Calu3 (cell line): ENCODE results near the gene GPR39. TPM values are rescaled to one million over a fixed set of nuclear protein-coding genes. Genes with fewer than 3 reads are reported as not detected.

Source experiments
- BruUV-seq: library from RNA; stranded (reverse); fragments of 400-500 nt; replicated peaks from 2 replicates; lab custom pipeline; 2021; lab: Mats Ljungman, UMichigan
- CTCF ChIA-PET: fragments of 300-600 bp; sonication (Branson Sonifier 250); formaldehyde crosslinking; loops from one replicate; lab custom pipeline; 2022; ENCODE audit warnings: antibody characterized with exemption; lab: Charles Lee
- DNase-seq: peaks from one replicate; pipeline ENCODE4 v3.0.0; 2022
- H3K27ac Mint-ChIP-seq: one replicate; pipeline ENCODE4 v1.8.0; 2022; ENCODE audit warnings: mixed read lengths; ENCODE audit not compliant: unreplicated experiment
- H3K27me3 Mint-ChIP-seq: one replicate; pipeline ENCODE4 v1.8.0; 2022; ENCODE audit warnings: mixed read lengths; ENCODE audit not compliant: unreplicated experiment
- H3K36me3 Mint-ChIP-seq: one replicate; pipeline ENCODE4 v1.8.0; 2022; ENCODE audit warnings: mild to moderate bottlenecking, moderate library complexity, mixed read lengths; ENCODE audit not compliant: insufficient read depth, unreplicated experiment
- H3K4me1 Mint-ChIP-seq: one replicate; pipeline ENCODE4 v1.8.0; 2022; ENCODE audit warnings: mild to moderate bottlenecking, low read depth, mixed read lengths; ENCODE audit not compliant: unreplicated experiment
- H3K4me3 Mint-ChIP-seq: one replicate; pipeline ENCODE4 v1.8.0; 2022; ENCODE audit warnings: mild to moderate bottlenecking, low read depth, moderate library complexity, mixed read lengths; ENCODE audit not compliant: unreplicated experiment
- H3K9me3 Mint-ChIP-seq: one replicate; pipeline ENCODE4 v1.8.0; 2022; ENCODE audit warnings: low read depth, mixed read lengths; ENCODE audit not compliant: unreplicated experiment
- CTCF ChIP-seq: fragments of 200-600 bp; IDR thresholded peaks from one replicate; pipeline ENCODE4 v1.8.0; 2022; ENCODE audit warnings: antibody characterized with exemption; ENCODE audit not compliant: unreplicated experiment
- intact Hi-C: fragments of 100-400 bp; cut with micrococcal nuclease; formaldehyde crosslinking; loops from one replicate; pipeline ENCODE4 v1.10.0; 2022; ENCODE audit not compliant: unreplicated experiment
- total RNA-seq: library from RNA; stranded (reverse); gene quantifications from 2 replicates; pipeline ENCODE4 v1.2.3, GENCODE V29; 2022

The GPR39 gene
- total RNA-seq, 1 experiment from 2014 or later, result 24.9 TPM

DNA sequence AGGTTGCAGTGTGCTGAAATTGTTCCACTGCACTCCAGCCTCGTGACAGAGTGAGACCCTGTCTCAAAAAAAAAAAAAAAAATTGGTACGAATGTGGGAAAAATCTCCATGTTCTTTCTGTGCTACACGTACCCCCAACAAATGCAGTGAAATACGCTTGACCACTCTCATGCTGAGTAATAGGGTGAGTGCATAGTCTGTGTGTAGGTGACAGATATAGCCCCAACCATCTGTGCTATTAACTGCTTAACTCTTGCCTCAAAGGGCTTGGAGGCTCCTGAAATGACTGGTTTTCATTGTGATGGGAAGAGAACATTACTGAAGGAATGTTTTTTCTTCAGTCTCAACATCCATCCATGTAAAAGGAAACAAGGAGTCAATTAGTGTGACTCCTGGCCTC is 237.7 kb downstream of the GPR39 start:
- Mint-ChIP-seq H3K27ac (no peak overlapping the region), H3K36me3 (peaks cover 8% of the 10 kb centered on the region), H3K4me1 (no peaks in the 10 kb centered on the region), H3K27me3 (no peaks in the 10 kb centered on the region), H3K9me3 (no peaks in the 10 kb centered on the region), H3K4me3 (no peak overlapping the region)
- no peak for TF ChIP-seq CTCF
- CTCF ChIA-PET, result interaction anchor here (0.7 kb wide), 1 partner anchor 678 kb away, joined by 3 read pairs; no protein-coding TSS in a partner anchor
- BruUV-seq, result no TSS peak
- no peak for DNase-seq
- intact Hi-C loops, result no loop called here

GRCh38 chr2:132654968-132655367 is 238.4 kb downstream of the GPR39 start:
- H3K9me3 Mint-ChIP-seq, result no peaks in the 10 kb centered on the region
- BruUV-seq, result no TSS peak

DNA sequence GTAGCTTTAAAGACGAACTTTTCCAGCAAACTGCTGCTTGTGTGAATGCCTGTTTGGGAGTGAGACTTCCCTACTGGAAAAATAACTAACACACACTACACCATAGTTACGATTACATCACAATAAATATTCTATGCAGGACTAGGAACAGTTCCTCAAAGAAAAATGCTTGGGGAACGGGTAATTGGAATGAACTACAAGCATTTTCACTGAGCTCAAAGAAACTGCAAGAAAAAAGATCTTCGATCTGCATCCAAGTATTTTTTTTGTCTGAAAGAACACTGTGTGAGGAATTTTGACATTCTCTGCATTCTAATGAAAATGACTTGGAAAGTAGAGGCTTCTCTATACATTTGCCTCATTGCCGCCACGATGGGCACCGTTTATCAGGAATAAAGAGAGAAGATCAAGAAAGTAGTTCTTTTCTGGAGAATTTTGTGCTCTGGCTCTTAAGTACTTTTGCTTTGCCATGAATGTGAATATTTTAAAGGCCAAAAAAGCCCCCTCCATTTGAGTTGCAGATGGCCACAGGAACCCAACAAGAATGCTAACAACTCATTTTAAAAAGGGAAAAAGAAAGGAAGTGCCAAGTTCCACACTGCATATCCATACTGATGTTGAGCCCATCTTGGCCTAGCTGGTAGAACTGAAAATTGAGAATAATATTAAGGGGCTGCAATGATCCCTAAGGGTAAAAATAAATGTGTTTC is 239.8 kb downstream of the GPR39 start:
- peaks cover 8% of the 10 kb centered on the region for H3K36me3 Mint-ChIP-seq
- H3K9me3 Mint-ChIP-seq, result no peaks in the 10 kb centered on the region
- no peaks in the 10 kb centered on the region for H3K4me1 Mint-ChIP-seq
- TF ChIP-seq CTCF, result no peak
- intact Hi-C loops, result no loop called here
- DNase-seq, result no peak
- H3K27me3 Mint-ChIP-seq, result no peaks in the 10 kb centered on the region
- H3K4me3 Mint-ChIP-seq, result no peak overlapping the region
- no TSS peak for BruUV-seq
- no peak overlapping the region for H3K27ac Mint-ChIP-seq
- CTCF ChIA-PET, result interaction anchor here (0.6 kb wide), 1 partner anchor 60 kb away, joined by 3 read pairs; no protein-coding TSS in a partner anchor

More at GRCh38 chr2:132654968-132655367, 238.4 kb downstream of the GPR39 start:
- H3K27ac Mint-ChIP-seq, result no peak overlapping the region
- intact Hi-C loops, result no loop called here
- no peak for TF ChIP-seq CTCF
- CTCF ChIA-PET, result no interaction called here
- H3K4me3 Mint-ChIP-seq, result no peak overlapping the region
- H3K4me1 Mint-ChIP-seq, result no peaks in the 10 kb centered on the region
- no peak for DNase-seq
- H3K27me3 Mint-ChIP-seq, result no peaks in the 10 kb centered on the region
- peaks cover 8% of the 10 kb centered on the region for H3K36me3 Mint-ChIP-seq

- no peaks in the 10 kb centered on the region for H3K9me3 Mint-ChIP-seq
- intact Hi-C loops, result no loop called here
- no peak overlapping the region for H3K4me3 Mint-ChIP-seq
- no peaks in the 10 kb centered on the region for H3K4me1 Mint-ChIP-seq
- CTCF ChIA-PET, result interaction anchor here (0.6 kb wide), 1 partner anchor 20 kb away, joined by 3 read pairs; no protein-coding TSS in a partner anchor
- BruUV-seq, result no TSS peak
- H3K27ac Mint-ChIP-seq, result no peak overlapping the region
- no peak for TF ChIP-seq CTCF
- H3K27me3 Mint-ChIP-seq, result no peaks in the 10 kb centered on the region
- peaks cover 8% of the 10 kb centered on the region for H3K36me3 Mint-ChIP-seq
- DNase-seq, result no peak
These were observed 242.7 kb downstream of the GPR39 start for GRCh38 chr2:132659331-132659730.
